Activated CD4-positive, alpha-beta T cell treated with anti-CD3 and anti-CD28 coated beads, Interleukin-2, Interleukin-4, amounts not matched to agents 100 ng/mL and 50 ng/mL, durations not matched to agents 16 hours and 8 hours (primary cell): ENCODE measurements around the gene PICK1.
"Not testable (repeated sequence)": the region's sequence is repeated elsewhere in the genome, so short reads cannot be mapped to it uniquely, and the experiment has no call there.

ENCODE experiments used
- DNase-seq: peaks from one replicate; pipeline ENCODE4 v3.0.0-alpha.2; 2020; ENCODE audit warnings: low spot score

The PICK1 gene

DNA sequence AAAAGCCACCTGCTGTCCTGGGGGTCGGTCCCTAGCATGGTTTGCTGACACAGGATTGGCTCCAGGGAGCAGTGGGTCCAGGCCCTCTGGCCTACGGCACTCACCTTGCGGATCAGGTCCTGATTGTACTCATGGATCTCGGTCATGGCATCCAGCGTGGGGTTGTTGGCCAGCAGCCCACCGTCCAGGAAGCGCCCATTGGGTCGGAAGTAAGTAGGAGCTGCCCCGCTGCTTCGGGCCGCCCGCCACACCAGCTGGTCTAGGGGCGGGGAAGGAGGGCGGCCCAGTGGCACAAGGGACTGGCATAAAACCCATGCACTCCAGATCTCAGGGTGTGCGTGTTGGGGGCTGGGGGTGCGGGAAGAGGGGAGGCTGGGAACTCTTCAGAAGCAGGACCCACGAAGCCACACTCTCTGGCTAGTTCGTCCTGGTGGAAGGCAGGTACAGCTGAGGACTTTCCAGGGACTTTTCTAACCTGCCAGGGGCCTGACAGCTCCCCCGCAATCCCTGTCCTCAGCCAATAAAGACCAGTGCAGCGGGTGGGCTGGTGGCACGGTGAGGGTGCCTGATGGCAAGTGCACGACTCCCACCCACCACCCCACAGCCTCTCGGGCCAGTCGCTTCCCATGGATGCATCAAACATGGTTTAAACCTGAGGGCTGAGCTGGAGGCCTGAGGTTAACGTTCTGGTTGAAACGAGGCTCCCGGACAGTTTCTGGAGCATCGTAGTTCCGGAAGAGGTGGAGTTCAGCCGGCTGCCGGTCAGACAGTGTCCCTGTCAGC lies 58.4 kb downstream of the PICK1 start:
- no peak for DNase-seq

DNA sequence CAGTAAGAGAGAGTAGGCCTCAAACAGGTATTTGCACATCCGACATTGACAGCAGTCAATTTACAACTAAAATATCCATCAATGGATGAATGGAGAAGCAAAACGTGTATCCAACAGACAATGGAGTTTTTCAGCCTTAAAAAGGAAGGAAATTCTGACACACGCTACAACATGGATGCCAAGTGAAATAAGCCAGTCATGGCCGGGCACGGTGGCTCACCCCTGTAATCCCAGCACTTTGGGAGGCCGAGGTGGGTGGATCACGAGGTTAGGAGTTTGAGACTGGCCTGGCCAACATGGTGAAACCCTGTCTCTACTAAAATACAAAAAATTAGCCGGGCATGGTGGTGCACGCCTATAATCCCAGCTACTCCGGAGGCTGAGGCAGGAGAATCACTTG lies 60.4 kb downstream of the PICK1 start:
- not testable (repeated sequence) for DNase-seq

DNA sequence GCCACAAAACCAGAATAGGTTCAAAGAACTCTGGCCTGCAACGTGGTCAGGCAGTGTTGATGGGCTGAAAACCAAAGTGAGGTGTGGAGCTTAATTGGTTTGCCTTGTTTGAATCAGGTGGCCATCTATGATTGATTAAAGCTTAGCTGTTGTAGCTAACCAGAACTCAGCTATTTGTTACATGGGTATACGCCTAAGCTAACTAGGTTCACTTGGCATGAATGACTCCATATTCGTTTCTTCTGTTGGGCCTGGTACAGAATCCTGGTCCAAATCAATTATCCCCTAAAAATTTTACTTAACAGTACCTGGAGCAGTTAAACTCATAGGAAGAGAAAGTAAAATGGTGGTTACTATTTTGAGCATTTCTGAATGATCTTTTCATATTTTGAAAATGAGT lies 61.0 kb downstream of the PICK1 start:
- no peak for DNase-seq

DNA sequence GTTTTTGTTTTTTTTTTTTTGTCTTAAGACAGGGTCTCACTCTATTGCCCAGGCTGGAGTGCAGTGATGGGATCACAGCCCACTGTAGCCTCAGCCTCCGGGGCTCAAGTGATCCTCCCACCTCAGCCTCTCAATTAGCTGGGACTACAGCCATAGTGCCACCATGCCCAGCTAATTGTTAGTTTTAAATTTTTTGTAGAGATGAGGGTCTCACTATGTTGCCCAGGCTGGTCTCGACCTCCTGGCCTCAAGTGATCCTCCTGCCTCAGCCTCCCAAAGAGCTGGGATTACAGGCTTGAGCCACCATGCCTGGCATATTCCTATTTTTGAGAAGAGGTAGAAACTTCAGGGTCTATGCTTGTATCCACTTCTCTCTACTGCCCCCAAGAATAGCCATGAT lies 61.5 kb downstream of the PICK1 start:
- not testable (repeated sequence) for DNase-seq

DNA sequence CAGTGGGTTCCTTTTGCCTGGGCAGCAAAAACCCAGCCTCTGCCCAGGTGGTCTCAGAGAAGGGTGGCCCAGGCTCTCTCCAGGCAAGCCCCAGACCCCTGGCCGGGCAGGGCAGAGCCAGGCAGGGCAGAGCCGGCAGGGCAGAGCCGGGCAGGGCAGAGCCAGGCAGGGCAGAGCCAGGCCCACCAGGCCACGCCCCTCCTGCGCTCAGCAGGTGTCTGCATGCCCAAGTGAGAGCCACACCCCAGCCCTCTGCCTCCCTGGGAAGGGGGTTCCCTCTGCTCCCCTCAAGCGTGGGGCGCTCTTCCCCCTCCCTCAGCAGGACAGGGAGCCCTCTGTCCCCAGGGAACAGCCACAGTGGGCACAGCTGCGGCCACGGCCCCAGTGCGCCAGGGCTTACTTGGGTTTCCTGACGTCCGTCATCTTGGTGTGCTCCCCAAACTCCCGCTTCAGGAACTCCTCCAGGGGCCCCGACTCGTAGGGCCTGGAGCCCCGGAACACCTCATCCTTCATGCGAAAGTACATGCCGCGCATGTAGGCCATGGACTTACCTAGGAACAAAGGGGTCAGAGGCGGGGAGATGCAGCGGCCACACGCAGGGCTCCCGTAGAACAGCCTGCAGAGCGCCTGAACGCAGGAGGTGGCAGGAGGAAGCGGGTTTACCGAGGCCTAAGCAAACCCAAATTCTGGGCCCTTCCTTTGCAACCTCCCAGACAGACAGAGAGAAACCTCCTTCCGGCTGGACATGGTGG lies 63.3 kb downstream of the PICK1 start:
- DNase-seq = no peak

DNA sequence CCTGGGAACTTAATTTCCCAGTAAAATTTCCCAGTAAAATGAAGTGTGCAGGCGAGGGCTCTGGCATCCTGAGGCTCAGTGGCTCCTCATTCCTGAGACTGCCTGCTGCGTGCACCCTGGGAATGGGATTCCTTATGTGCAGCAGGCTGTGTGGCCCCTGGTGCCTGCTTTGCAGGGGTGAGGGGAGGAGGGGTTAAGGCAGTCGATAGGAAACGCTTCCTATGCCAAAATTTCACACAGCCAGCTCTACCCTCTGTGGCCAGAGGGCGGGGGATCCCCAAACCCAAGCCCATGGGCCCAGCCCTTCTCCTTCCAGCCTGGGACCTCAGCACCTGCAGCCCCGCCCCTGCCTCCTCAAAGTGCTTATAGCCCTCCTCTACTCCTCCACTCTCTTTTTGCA lies 65.4 kb downstream of the PICK1 start:
- DNase-seq = no peak

DNA sequence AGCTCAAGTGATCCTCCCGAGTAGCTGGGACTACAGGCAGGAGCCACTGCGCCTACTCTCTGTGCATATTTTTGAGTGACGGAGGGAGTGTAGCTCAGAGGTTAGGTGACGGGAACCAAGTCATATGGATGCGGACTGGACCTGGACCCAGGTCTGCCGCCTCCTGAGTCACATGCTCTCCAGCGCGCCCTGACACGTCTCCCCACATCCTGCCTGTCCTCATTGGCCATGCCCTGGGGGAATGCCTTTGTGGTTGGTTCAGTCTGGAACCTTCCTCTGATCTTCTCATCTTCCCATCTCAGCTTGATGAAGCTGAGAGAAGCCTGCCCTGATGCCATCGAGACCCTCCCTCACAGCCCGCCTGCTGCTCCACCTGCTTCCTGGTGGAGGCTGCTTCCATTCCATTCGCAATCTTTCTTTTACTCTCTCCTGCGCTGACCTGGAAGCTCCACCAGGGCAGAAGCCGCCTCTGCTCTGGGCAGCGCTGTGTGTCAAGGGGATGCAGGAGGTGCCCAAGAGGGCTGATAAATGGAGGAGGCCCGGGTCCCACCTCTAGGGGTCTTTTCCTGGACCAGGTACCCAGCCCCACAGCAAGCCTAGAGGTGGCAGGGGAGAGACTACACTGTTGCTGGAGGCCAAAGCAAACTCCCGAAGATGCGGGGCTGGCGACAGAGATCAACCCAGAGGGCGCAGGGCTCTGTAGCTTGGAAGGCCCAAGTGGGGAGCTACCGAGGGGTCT lies 67.2 kb downstream of the PICK1 start:
- DNase-seq = no peak

DNA sequence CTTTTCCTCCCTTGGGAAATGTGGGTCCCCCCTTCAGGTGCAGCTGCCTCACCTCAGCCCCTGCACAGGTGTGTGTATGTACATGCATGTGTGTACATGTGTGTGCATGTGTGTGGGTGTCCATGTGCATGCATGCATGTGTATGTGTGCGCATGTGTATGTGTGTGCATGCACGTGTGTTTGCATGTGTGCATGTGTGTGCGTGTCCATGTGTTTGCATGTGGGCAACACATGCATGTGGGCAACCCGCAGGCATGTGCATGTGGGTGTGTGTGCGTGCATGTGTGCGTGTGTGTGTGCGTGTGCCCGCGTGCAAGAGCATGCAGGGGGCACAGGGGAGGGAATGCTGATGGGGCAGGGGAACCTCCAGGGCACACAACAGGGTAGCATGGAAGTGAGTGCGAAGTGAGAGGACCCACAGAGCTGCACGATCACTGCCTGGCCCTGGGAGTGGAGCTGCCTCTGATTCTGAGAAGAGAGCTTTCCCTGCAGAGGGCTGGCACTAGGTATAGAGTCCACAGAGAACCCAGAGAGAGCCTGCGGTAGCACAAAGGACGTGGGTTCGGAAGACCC lies 67.9 kb downstream of the PICK1 start:
- no peak for DNase-seq
